ENCODE data around the gene RNF14.

Gene RNF14

GRCh38 chr5:141935538-141935937 lies 33.4 kb upstream of the RNF14 start:
- Histone ChIP-seq H3K18ac (ENCODE audit: low read length) (no peak overlapping the region), H3K4me1 (ENCODE audit: control insufficient read depth in 2 of 2, insufficient read depth in 1 of 2, low read depth in 1 of 2, low read length in 2 of 2) (no peaks in the 10 kb centered on the region), H2BK15ac (ENCODE audit: low read length) (no peak overlapping the region), H3K9ac (ENCODE audit: low read depth, low read length, poor library complexity) (no peak overlapping the region), H3K4me3 (ENCODE audit: low read length in 2 of 2) (no peak overlapping the region), H2BK5ac (ENCODE audit: low read length) (no peak overlapping the region), H3K36me3 (replicated peaks in 1 of 2; ENCODE audit: control insufficient read depth in 2 of 2, insufficient read depth in 2 of 2, low read length in 2 of 2) (peaks cover 47 to 95% of the 10 kb centered on the region in 2 donors), H3K27me3 (ENCODE audit: control insufficient read depth in 3 of 3, insufficient read depth in 3 of 3, low read depth in 1 of 3, low read length in 3 of 3) (no peaks in the 10 kb centered on the region), H3K79me1 (ENCODE audit: low read depth, low read length) (no peaks in the 10 kb centered on the region), H2BK12ac (ENCODE audit: low read length) (no peak overlapping the region), H4K91ac (ENCODE audit: low read depth, low read length, poor library complexity) (no peak overlapping the region), H2BK120ac (ENCODE audit: low read depth, low read length) (no peak overlapping the region), H4K8ac (ENCODE audit: low read depth, low read length) (no peak overlapping the region), H3K14ac (ENCODE audit: low read length) (no peak overlapping the region), H2AK5ac (ENCODE audit: low read depth, low read length) (no peak overlapping the region), H3K4ac (ENCODE audit: low read length) (no peak overlapping the region), H2AFZ (ENCODE audit: low read length) (no peak overlapping the region), H3K4me2 (ENCODE audit: insufficient read depth, low read length, poor library complexity, severe bottlenecking) (no peak overlapping the region), H3K27ac (replicated peaks; ENCODE audit: low read length) (no peak overlapping the region), H3K9me3 (replicated peaks in 1 of 2; ENCODE audit: control insufficient read depth in 2 of 2, insufficient read depth in 1 of 2, low read depth in 1 of 2, low read length in 2 of 2) (no peaks in the 10 kb centered on the region), H3K23ac (ENCODE audit: low read depth, low read length, poor library complexity) (no peak overlapping the region)
- DNase-seq (ENCODE audit: low spot score): no peak
- no CpG with 5 or more reads among the region's 4 CpGs for WGBS, 2 donors (ENCODE audit: extremely low coverage in 2 of 2, insufficient read length in 2 of 2, insufficient replicate concordance in 1 of 2)

DNA sequence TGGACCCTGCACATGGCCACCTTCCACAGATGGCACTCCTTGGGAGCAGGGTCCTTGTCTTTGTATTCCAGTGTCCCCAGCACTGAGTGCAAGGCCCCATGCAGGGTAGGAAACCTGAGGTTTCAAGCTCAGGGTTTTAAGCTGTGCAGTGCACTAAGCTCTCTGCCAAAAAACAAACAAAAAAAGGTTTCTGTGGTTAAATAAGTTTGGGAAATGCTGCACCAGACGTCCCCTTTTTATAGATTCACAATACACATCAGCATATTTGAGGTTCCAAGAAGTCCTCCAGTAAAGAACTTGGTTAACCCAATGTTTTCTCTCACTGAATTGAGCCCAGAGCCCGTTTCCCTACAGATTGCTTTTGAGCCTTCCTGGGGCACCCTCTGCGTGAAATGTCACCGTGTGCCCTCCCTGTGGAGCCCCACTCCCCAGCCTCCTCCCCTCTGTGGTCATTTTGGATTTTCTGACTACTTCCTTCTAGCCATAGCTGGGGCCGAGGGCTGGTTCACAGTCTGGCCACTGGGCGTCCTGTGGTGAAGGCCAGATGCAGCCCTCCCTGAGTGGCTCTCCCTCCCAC lies 28.1 kb upstream of the RNF14 start:
- Histone ChIP-seq H3K4me1 (ENCODE audit: control insufficient read depth in 2 of 2, insufficient read depth in 1 of 2, low read depth in 1 of 2, low read length in 2 of 2) (peaks cover 5 to 6% of the 10 kb centered on the region in 2 donors), H3K4ac (ENCODE audit: low read length) (no peak overlapping the region), H3K9me3 (replicated peaks in 1 of 2; ENCODE audit: control insufficient read depth in 2 of 2, insufficient read depth in 1 of 2, low read depth in 1 of 2, low read length in 2 of 2) (no peaks in the 10 kb centered on the region), H3K4me2 (ENCODE audit: insufficient read depth, low read length, poor library complexity, severe bottlenecking) (no peak overlapping the region), H3K14ac (ENCODE audit: low read length) (no peak overlapping the region), H3K36me3 (replicated peaks in 1 of 2; ENCODE audit: control insufficient read depth in 2 of 2, insufficient read depth in 2 of 2, low read length in 2 of 2) (peaks cover 24 to 54% of the 10 kb centered on the region in 2 donors), H3K23ac (ENCODE audit: low read depth, low read length, poor library complexity) (no peak overlapping the region), H2AK5ac (ENCODE audit: low read depth, low read length) (no peak overlapping the region), H2BK12ac (ENCODE audit: low read length) (no peak overlapping the region), H4K8ac (ENCODE audit: low read depth, low read length) (no peak overlapping the region), H3K18ac (ENCODE audit: low read length) (no peak overlapping the region), H3K4me3 (ENCODE audit: low read length in 2 of 2) (no peak overlapping the region), H4K91ac (ENCODE audit: low read depth, low read length, poor library complexity) (peak overlapping the region; percentile 22), H2BK120ac (ENCODE audit: low read depth, low read length) (no peak overlapping the region), H2BK5ac (ENCODE audit: low read length) (no peak overlapping the region), H3K27ac (replicated peaks; ENCODE audit: low read length) (no peak overlapping the region), H3K9ac (ENCODE audit: low read depth, low read length, poor library complexity) (no peak overlapping the region), H2AFZ (ENCODE audit: low read length) (no peak overlapping the region), H3K27me3 (ENCODE audit: control insufficient read depth in 3 of 3, insufficient read depth in 3 of 3, low read depth in 1 of 3, low read length in 3 of 3) (no peaks in the 10 kb centered on the region), H3K79me1 (ENCODE audit: low read depth, low read length) (no peaks in the 10 kb centered on the region), H2BK15ac (ENCODE audit: low read length) (no peak overlapping the region)
- no peak for DNase-seq (ENCODE audit: low spot score)
- no CpG with 5 or more reads among the region's 6 CpGs for WGBS, 2 donors (ENCODE audit: extremely low coverage in 2 of 2, insufficient read length in 2 of 2, insufficient replicate concordance in 1 of 2)

- no peak overlapping the region for H2AFZ ChIP-seq (ENCODE audit: low read length)
- no peak overlapping the region for H3K4me3 ChIP-seq (ENCODE audit: low read length in 2 of 2)
- H3K9me3 ChIP-seq (replicated peaks in 1 of 2; ENCODE audit: control insufficient read depth in 2 of 2, insufficient read depth in 1 of 2, low read depth in 1 of 2, low read length in 2 of 2): no peaks in the 10 kb centered on the region
- H4K91ac ChIP-seq (ENCODE audit: low read depth, low read length, poor library complexity): no peak overlapping the region
- DNase-seq (ENCODE audit: low spot score): no peak
- H3K4me1 ChIP-seq (ENCODE audit: control insufficient read depth in 2 of 2, insufficient read depth in 1 of 2, low read depth in 1 of 2, low read length in 2 of 2): peaks cover 5 to 7% of the 10 kb centered on the region in 2 donors
- H3K27ac ChIP-seq (replicated peaks; ENCODE audit: low read length): no peak overlapping the region
- no peak overlapping the region for H2AK5ac ChIP-seq (ENCODE audit: low read depth, low read length)
- H2BK5ac ChIP-seq (ENCODE audit: low read length): no peak overlapping the region
- H3K79me1 ChIP-seq (ENCODE audit: low read depth, low read length): no peaks in the 10 kb centered on the region
- H2BK120ac ChIP-seq (ENCODE audit: low read depth, low read length): no peak overlapping the region
- H3K14ac ChIP-seq (ENCODE audit: low read length): no peak overlapping the region
- no peak overlapping the region for H3K23ac ChIP-seq (ENCODE audit: low read depth, low read length, poor library complexity)
- H2BK12ac ChIP-seq (ENCODE audit: low read length): no peak overlapping the region
- no peak overlapping the region for H4K8ac ChIP-seq (ENCODE audit: low read depth, low read length)
- no peak overlapping the region for H3K9ac ChIP-seq (ENCODE audit: low read depth, low read length, poor library complexity)
- no peaks in the 10 kb centered on the region for H3K27me3 ChIP-seq (ENCODE audit: control insufficient read depth in 3 of 3, insufficient read depth in 3 of 3, low read depth in 1 of 3, low read length in 3 of 3)
- H3K36me3 ChIP-seq (replicated peaks in 1 of 2; ENCODE audit: control insufficient read depth in 2 of 2, insufficient read depth in 2 of 2, low read length in 2 of 2): peaks cover 21 to 49% of the 10 kb centered on the region in 2 donors
- no peak overlapping the region for H3K4me2 ChIP-seq (ENCODE audit: insufficient read depth, low read length, poor library complexity, severe bottlenecking)
- H3K18ac ChIP-seq (ENCODE audit: low read length): no peak overlapping the region
- no peak overlapping the region for H3K4ac ChIP-seq (ENCODE audit: low read length)
- H2BK15ac ChIP-seq (ENCODE audit: low read length): no peak overlapping the region
- no CpG with 5 or more reads among the region's 6 CpGs for WGBS, 2 donors (ENCODE audit: extremely low coverage in 2 of 2, insufficient read length in 2 of 2, insufficient replicate concordance in 1 of 2)
Observed at GRCh38 chr5:141941307-141941706, 27.6 kb upstream of the RNF14 start.

GRCh38 chr5:141941779-141942178 lies 27.1 kb upstream of the RNF14 start:
- no peak overlapping the region for H3K4ac ChIP-seq (ENCODE audit: low read length)
- H3K79me1 ChIP-seq (ENCODE audit: low read depth, low read length): no peaks in the 10 kb centered on the region
- H2BK120ac ChIP-seq (ENCODE audit: low read depth, low read length): no peak overlapping the region
- H3K18ac ChIP-seq (ENCODE audit: low read length): no peak overlapping the region
- H3K9me3 ChIP-seq (replicated peaks in 1 of 2; ENCODE audit: control insufficient read depth in 2 of 2, insufficient read depth in 1 of 2, low read depth in 1 of 2, low read length in 2 of 2): no peaks in the 10 kb centered on the region
- H3K4me3 ChIP-seq (ENCODE audit: low read length in 2 of 2): no peak overlapping the region
- no peak overlapping the region for H3K4me2 ChIP-seq (ENCODE audit: insufficient read depth, low read length, poor library complexity, severe bottlenecking)
- no peak overlapping the region for H4K91ac ChIP-seq (ENCODE audit: low read depth, low read length, poor library complexity)
- H3K27me3 ChIP-seq (ENCODE audit: control insufficient read depth in 3 of 3, insufficient read depth in 3 of 3, low read depth in 1 of 3, low read length in 3 of 3): no peaks in the 10 kb centered on the region
- no peak overlapping the region for H3K23ac ChIP-seq (ENCODE audit: low read depth, low read length, poor library complexity)
- peaks cover 19 to 45% of the 10 kb centered on the region in 2 donors for H3K36me3 ChIP-seq (replicated peaks in 1 of 2; ENCODE audit: control insufficient read depth in 2 of 2, insufficient read depth in 2 of 2, low read length in 2 of 2)
- H3K4me1 ChIP-seq (ENCODE audit: control insufficient read depth in 2 of 2, insufficient read depth in 1 of 2, low read depth in 1 of 2, low read length in 2 of 2): peaks cover 5 to 7% of the 10 kb centered on the region in 2 donors
- DNase-seq (ENCODE audit: low spot score): no peak
- H3K9ac ChIP-seq (ENCODE audit: low read depth, low read length, poor library complexity): no peak overlapping the region
- no peak overlapping the region for H4K8ac ChIP-seq (ENCODE audit: low read depth, low read length)
- H3K14ac ChIP-seq (ENCODE audit: low read length): no peak overlapping the region
- no peak overlapping the region for H2AK5ac ChIP-seq (ENCODE audit: low read depth, low read length)
- no CpG with 5 or more reads among the region's 6 CpGs for WGBS, 2 donors (ENCODE audit: extremely low coverage in 2 of 2, insufficient read length in 2 of 2, insufficient replicate concordance in 1 of 2)
- H2AFZ ChIP-seq (ENCODE audit: low read length): no peak overlapping the region
- H2BK12ac ChIP-seq (ENCODE audit: low read length): no peak overlapping the region
- no peak overlapping the region for H2BK5ac ChIP-seq (ENCODE audit: low read length)
- no peak overlapping the region for H3K27ac ChIP-seq (replicated peaks; ENCODE audit: low read length)
- H2BK15ac ChIP-seq (ENCODE audit: low read length): no peak overlapping the region

Measured in neuronal stem cell (in vitro differentiated cells).